ENCODE measurements around the gene SIAH2. TPM values are rescaled to one million over a fixed set of nuclear protein-coding genes. Genes with fewer than 3 reads are reported as not detected.
A peak's percentile ranks its signal among the peaks of the same experiment; 100 is the strongest.

The SIAH2 gene
- total RNA-seq, 4 donors from 2014 or later, result 17.8 to 29.0 (median 20.4) TPM

GRCh38 chr3:150775001-150775599 lies 12.1 kb upstream of the SIAH2 start:
- H3K4me1 ChIP-seq, result no peaks in the 10 kb centered on the region
- intact Hi-C loops (cut with DNase I), result no loop called here
- no peak overlapping the region for H3K27ac ChIP-seq
- H3K36me3 ChIP-seq, result no peaks in the 10 kb centered on the region
- DNase-seq, result no peak
- no peak for TF ChIP-seq CTCF (IDR thresholded peaks at IDR 0.05)
- TF ChIP-seq POLR2A (IDR thresholded peaks at IDR 0.05), result no peak
- H3K4me3 ChIP-seq (replicated peaks in 1 of 3), result no peak overlapping the region
- H3K9me3 ChIP-seq, result no peaks in the 10 kb centered on the region
- WGBS, 2 donors, result 87 to 95% methylated on average over 4 to 7 of the region's 7 CpGs
- H3K27me3 ChIP-seq, result no peaks in the 10 kb centered on the region

- Histone ChIP-seq H3K4me1 (peaks cover 6 to 8% of the 10 kb centered on the region in 2 donors), H3K9me3 (no peaks in the 10 kb centered on the region), H3K27ac (no peak overlapping the region), H3K27me3 (no peaks in the 10 kb centered on the region), H3K36me3 (no peaks in the 10 kb centered on the region), H3K4me3 (replicated peaks in 1 of 3) (no peak overlapping the region)
- WGBS, 2 donors, result 91 to 93% methylated on average over 6 to 14 of the region's 14 CpGs
- DNase-seq, result no peak
- TF ChIP-seq CTCF (IDR thresholded peaks at IDR 0.05), result no peak
- TF ChIP-seq POLR2A (IDR thresholded peaks at IDR 0.05), result no peak
- intact Hi-C loops (cut with DNase I), result no loop called here
Observed at GRCh38 chr3:150773616-150774192, 10.7 kb upstream of the SIAH2 start.

- WGBS, 2 donors, result 79 to 84% methylated on average over 2 of the region's 2 CpGs
- H3K4me3 ChIP-seq (replicated peaks in 1 of 3), result no peak overlapping the region
- H3K27me3 ChIP-seq, result no peaks in the 10 kb centered on the region
- intact Hi-C loops (cut with DNase I), result no loop called here
- no peak overlapping the region for H3K27ac ChIP-seq
- H3K9me3 ChIP-seq, result no peaks in the 10 kb centered on the region
- peaks cover 6 to 8% of the 10 kb centered on the region in 2 donors for H3K4me1 ChIP-seq
- DNase-seq, result no peak
- H3K36me3 ChIP-seq, result no peaks in the 10 kb centered on the region
- TF ChIP-seq CTCF (IDR thresholded peaks at IDR 0.05) (no peak), POLR2A (IDR thresholded peaks at IDR 0.05) (no peak)
Observed at GRCh38 chr3:150771600-150771999, 8.6 kb upstream of the SIAH2 start.

- H3K9me3 ChIP-seq, result no peaks in the 10 kb centered on the region
- intact Hi-C loops (cut with DNase I), result no loop called here
- DNase-seq, result no peak
- WGBS, 2 donors, result 95% methylated on average over 3 of the region's 3 CpGs
- no peaks in the 10 kb centered on the region for H3K27me3 ChIP-seq
- no peak overlapping the region for H3K4me3 ChIP-seq (replicated peaks in 1 of 3)
- peaks cover 7 to 14% of the 10 kb centered on the region in 2 donors for H3K4me1 ChIP-seq
- TF ChIP-seq POLR2A (IDR thresholded peaks at IDR 0.05) (no peak), CTCF (IDR thresholded peaks at IDR 0.05) (no peak)
- H3K27ac ChIP-seq, result no peak overlapping the region
- no peaks in the 10 kb centered on the region for H3K36me3 ChIP-seq
Observed at GRCh38 chr3:150770681-150771080, 7.7 kb upstream of the SIAH2 start.

GRCh38 chr3:150766742-150767141 lies 3.8 kb upstream of the SIAH2 start:
- no peak for TF ChIP-seq POLR2A (IDR thresholded peaks at IDR 0.05)
- 45 to 49% methylated on average over 3 of the region's 3 CpGs for WGBS, 2 donors
- DNase-seq, result peak; percentile 47 to 51
- Histone ChIP-seq H3K27ac (no peak overlapping the region), H3K36me3 (no peaks in the 10 kb centered on the region), H3K4me1 (peaks cover 10 to 22% of the 10 kb centered on the region in 2 donors), H3K4me3 (replicated peaks in 1 of 3) (no peak overlapping the region), H3K9me3 (no peaks in the 10 kb centered on the region), H3K27me3 (no peaks in the 10 kb centered on the region)
- intact Hi-C loops (cut with DNase I), result loop anchor here (10.0 kb wide), 1 partner anchor 222 kb away; the partner anchor contains the start of genes EIF2A and SERP1

Data from thyroid gland (tissue), 4 donors.